Neural progenitor cell (in vitro differentiated cells): ENCODE results near the gene RIPK3. TPM values are rescaled to one million over a fixed set of nuclear protein-coding genes. Genes with fewer than 3 reads are reported as not detected.

ENCODE experiments used
- DNase-seq: peaks from one replicate; pipeline ENCODE4 v3.0.0-alpha.2; 2016; ENCODE audit warnings: low spot score
- H2AFZ ChIP-seq: fragments of 200-600 bp; sonication (generic); replicated peaks from 2 replicates; pipeline ENCODE4 v1.6.1; 2016; ENCODE audit warnings: antibody characterized with exemption
- H3F3A ChIP-seq: fragments of 200-600 bp; sonication (generic); 2 replicates; pipeline ENCODE4 v1.6.1; 2016; ENCODE audit warnings: antibody characterized with exemption, low read depth
- H3K27ac ChIP-seq: fragments of 200-600 bp; sonication (generic); 2 replicates; pipeline ENCODE4 v1.5.1; 2016; ENCODE audit warnings: mild to moderate bottlenecking
- H3K27me3 ChIP-seq: fragments of 200-600 bp; sonication (generic); 2 replicates; pipeline ENCODE4 v1.6.1; 2016; ENCODE audit warnings: mild to moderate bottlenecking, moderate library complexity
- H3K36me3 ChIP-seq: fragments of 200-600 bp; sonication (generic); 2 replicates; pipeline ENCODE4 v1.5.1; 2016
- H3K4me1 ChIP-seq: fragments of 200-600 bp; sonication (generic); 2 replicates; pipeline ENCODE4 v1.6.1; 2016; ENCODE audit warnings: mixed run types
- H3K4me2 ChIP-seq: fragments of 200-600 bp; sonication (generic); 2 replicates; pipeline ENCODE4 v1.6.1; 2016
- H3K4me3 ChIP-seq: fragments of 200-600 bp; sonication (generic); 2 replicates; pipeline ENCODE4 v1.5.1; 2016
- H3K79me2 ChIP-seq: fragments of 200-600 bp; sonication (generic); 2 replicates; pipeline ENCODE4 v1.6.1; 2016; ENCODE audit warnings: low read depth
- H3K9ac ChIP-seq: fragments of 200-600 bp; sonication (generic); 2 replicates; pipeline ENCODE4 v1.6.1; 2016
- H3K9me3 ChIP-seq: fragments of 200-600 bp; sonication (generic); 2 replicates; pipeline ENCODE4 v1.5.1; 2016; ENCODE audit warnings: low read depth
- H4K20me1 ChIP-seq: fragments of 200-600 bp; sonication (generic); 2 replicates; pipeline ENCODE4 v1.6.1; 2016; ENCODE audit warnings: low read depth
- H3K27ac Mint-ChIP-seq: 3 replicates; pipeline ENCODE4 v1.8.0; 2021; ENCODE audit warnings: mixed read lengths
- H3K27me3 Mint-ChIP-seq: 2 replicates; pipeline ENCODE4 v1.8.0; 2022; ENCODE audit warnings: low read depth, mild to moderate bottlenecking, inconsistent platforms, moderate library complexity, mixed read lengths; ENCODE audit not compliant: insufficient read depth
- H3K36me3 Mint-ChIP-seq: 3 replicates; pipeline ENCODE4 v1.8.0; 2021; ENCODE audit warnings: mixed read lengths
- H3K4me1 Mint-ChIP-seq: 3 replicates; pipeline ENCODE4 v1.8.0; 2021; ENCODE audit warnings: mixed read lengths
- H3K4me3 Mint-ChIP-seq: 3 replicates; pipeline ENCODE4 v1.8.0; 2021; ENCODE audit warnings: mild to moderate bottlenecking, moderate library complexity, mixed read lengths
- H3K9me3 Mint-ChIP-seq: 3 replicates; pipeline ENCODE4 v1.8.0; 2020; ENCODE audit warnings: mixed read lengths
- CTCF ChIP-seq: fragments of 200-600 bp; sonication (generic); IDR thresholded peaks from 2 replicates; pipeline ENCODE4 v1.5.1; 2017; ENCODE audit warnings: antibody characterized with exemption, mild to moderate bottlenecking
- EZH2 ChIP-seq: fragments of 200-600 bp; sonication (generic); IDR thresholded peaks from 2 replicates; pipeline ENCODE4 v1.6.1; 2017; ENCODE audit warnings: antibody characterized with exemption, mild to moderate bottlenecking, moderate library complexity
- EZH2phosphoT487 ChIP-seq: fragments of 200-600 bp; sonication (generic); IDR thresholded peaks from 2 replicates; pipeline ENCODE4 v1.6.1; 2017; ENCODE audit warnings: antibody characterized with exemption
- total RNA-seq: library from RNA; depleted of rRNA; stranded (reverse); fragments of >200 nt; gene quantifications from 2 replicates; pipeline ENCODE4 v1.2.3, GENCODE V29; 2015; ENCODE audit warnings: low replicate concordance

The RIPK3 gene
- total RNA-seq, 1 donor from 2014 or later, result not detected

GRCh38 chr14:24381363-24382063 lies 41.7 kb upstream of the RIPK3 start:
- H3K79me2 ChIP-seq, result no peaks in the 10 kb centered on the region
- no peak overlapping the region for H3K9ac ChIP-seq
- no peaks in the 10 kb centered on the region for H3K27me3 ChIP-seq
- H2AFZ ChIP-seq, result no peak overlapping the region
- TF ChIP-seq EZH2phosphoT487, result no peak
- no peak for TF ChIP-seq CTCF
- Mint-ChIP-seq H3K4me1 (peaks cover 7% of the 10 kb centered on the region), H3K27ac (no peak overlapping the region), H3K36me3 (peaks cover 8% of the 10 kb centered on the region), H3K9me3 (no peaks in the 10 kb centered on the region), H3K27me3 (peaks cover 10% of the 10 kb centered on the region), H3K4me3 (no peak overlapping the region)
- H3K4me3 ChIP-seq, result no peak overlapping the region
- H4K20me1 ChIP-seq, result no peaks in the 10 kb centered on the region
- no peaks in the 10 kb centered on the region for H3K9me3 ChIP-seq
- no peak overlapping the region for H3K27ac ChIP-seq
- peaks cover 16% of the 10 kb centered on the region for H3K4me1 ChIP-seq
- DNase-seq, result no peak
- peaks cover 19% of the 10 kb centered on the region for H3F3A ChIP-seq
- H3K4me2 ChIP-seq, result no peak overlapping the region
- H3K36me3 ChIP-seq, result no peaks in the 10 kb centered on the region

DNA sequence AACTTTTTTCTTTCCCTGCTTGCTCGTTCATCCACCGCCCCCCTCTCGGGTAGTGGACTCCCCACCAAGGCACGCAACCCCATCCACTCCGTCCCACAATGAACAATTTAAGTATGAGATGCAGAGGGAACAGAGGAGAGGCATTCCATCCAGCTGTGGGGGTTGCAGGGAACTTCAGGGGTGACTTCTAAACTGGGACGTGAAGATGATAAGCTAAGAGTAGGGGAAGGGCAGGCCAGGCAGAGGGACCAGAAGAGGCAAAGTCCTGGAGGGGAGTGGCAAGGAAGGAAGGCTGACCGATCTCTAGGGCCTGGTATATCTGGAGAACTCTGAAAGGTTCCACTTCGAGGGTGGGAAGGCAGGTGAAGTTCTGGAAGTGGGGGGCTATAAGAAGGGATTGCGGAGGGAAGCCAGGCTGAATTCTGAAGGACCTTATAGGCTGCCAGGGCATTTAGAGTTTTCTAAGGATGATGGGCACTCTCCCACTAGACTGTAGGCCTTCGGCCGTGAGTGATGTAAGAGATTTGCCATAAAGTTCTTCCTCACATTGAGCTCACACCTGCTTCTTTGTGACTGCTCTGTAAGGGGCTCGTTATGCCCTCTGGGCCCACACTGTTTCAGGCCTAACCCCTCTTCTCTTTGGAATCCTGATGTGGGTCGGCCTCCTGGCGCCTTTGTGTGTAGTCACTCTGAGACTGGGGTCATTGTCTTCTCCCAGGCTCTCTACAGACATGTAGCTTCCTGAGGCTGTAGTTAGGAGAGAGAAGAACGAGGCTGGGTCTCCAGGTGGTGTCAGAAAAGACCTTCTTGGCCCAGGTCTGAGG lies 40.3 kb upstream of the RIPK3 start:
- H3K36me3 ChIP-seq, result no peaks in the 10 kb centered on the region
- H3K9ac ChIP-seq, result no peak overlapping the region
- Mint-ChIP-seq H3K4me3 (peak overlapping the region; percentile 3), H3K4me1 (peaks cover 7% of the 10 kb centered on the region), H3K27me3 (peaks cover 13% of the 10 kb centered on the region), H3K9me3 (no peaks in the 10 kb centered on the region), H3K27ac (peak overlapping the region; percentile 8), H3K36me3 (peaks cover 12% of the 10 kb centered on the region)
- no peaks in the 10 kb centered on the region for H4K20me1 ChIP-seq
- peak overlapping the region; percentile 53 for H3K27ac ChIP-seq
- no peak overlapping the region for H2AFZ ChIP-seq
- DNase-seq, result peak; percentile 48
- H3K9me3 ChIP-seq, result no peaks in the 10 kb centered on the region
- no peak overlapping the region for H3K4me3 ChIP-seq
- H3K4me1 ChIP-seq, result peaks cover 26% of the 10 kb centered on the region
- H3K4me2 ChIP-seq, result peak overlapping the region; percentile 55
- no peaks in the 10 kb centered on the region for H3K79me2 ChIP-seq
- H3F3A ChIP-seq, result peaks cover 19% of the 10 kb centered on the region
- no peaks in the 10 kb centered on the region for H3K27me3 ChIP-seq
- TF ChIP-seq CTCF, result no peak
- no peak for TF ChIP-seq EZH2
- TF ChIP-seq EZH2phosphoT487, result no peak

- H3K27me3 Mint-ChIP-seq, result peaks cover 13% of the 10 kb centered on the region
- Histone ChIP-seq H4K20me1 (no peaks in the 10 kb centered on the region), H3K4me3 (no peak overlapping the region), H3K27ac (no peak overlapping the region), H3K9ac (no peak overlapping the region), H3F3A (peaks cover 19% of the 10 kb centered on the region), H3K9me3 (no peaks in the 10 kb centered on the region), H3K27me3 (no peaks in the 10 kb centered on the region), H3K36me3 (no peaks in the 10 kb centered on the region), H3K4me2 (no peak overlapping the region), H3K79me2 (no peaks in the 10 kb centered on the region), H3K4me1 (peaks cover 26% of the 10 kb centered on the region), H2AFZ (no peak overlapping the region)
- no peaks in the 10 kb centered on the region for H3K9me3 Mint-ChIP-seq
- H3K4me3 Mint-ChIP-seq, result no peak overlapping the region
- TF ChIP-seq EZH2, result no peak
- no peak for TF ChIP-seq EZH2phosphoT487
- no peak for TF ChIP-seq CTCF
- no peak for DNase-seq
- peak overlapping the region; percentile 27 for H3K27ac Mint-ChIP-seq
- peaks cover 7% of the 10 kb centered on the region for H3K4me1 Mint-ChIP-seq
- peaks cover 12% of the 10 kb centered on the region for H3K36me3 Mint-ChIP-seq
These were observed 39.5 kb upstream of the RIPK3 start for GRCh38 chr14:24378981-24379906.
